HL-60 (cell line): ENCODE results near the gene SHROOM3.

Experiments
- GABPA ChIP-seq: IDR thresholded peaks from 2 replicates; pipeline ENCODE4 v1.6.1; 2012; ENCODE audit warnings: low read depth
- POLR2AphosphoS5 ChIP-seq: IDR thresholded peaks from 2 replicates; pipeline ENCODE4 v1.6.1; 2012; ENCODE audit warnings: low read depth
- TF ChIP-seq, protein P1 (sequence below): IDR thresholded peaks from one replicate; pipeline ENCODE4 v1.5.1; 2011; ENCODE audit warnings: low read length, control low read depth, inconsistent platforms; ENCODE audit not compliant: insufficient read depth
- TF ChIP-seq, protein P2 (sequence below): IDR thresholded peaks from 2 replicates; pipeline ENCODE4 v1.6.1; 2012; ENCODE audit warnings: low read depth; ENCODE audit not compliant: insufficient replicate concordance

DNA sequence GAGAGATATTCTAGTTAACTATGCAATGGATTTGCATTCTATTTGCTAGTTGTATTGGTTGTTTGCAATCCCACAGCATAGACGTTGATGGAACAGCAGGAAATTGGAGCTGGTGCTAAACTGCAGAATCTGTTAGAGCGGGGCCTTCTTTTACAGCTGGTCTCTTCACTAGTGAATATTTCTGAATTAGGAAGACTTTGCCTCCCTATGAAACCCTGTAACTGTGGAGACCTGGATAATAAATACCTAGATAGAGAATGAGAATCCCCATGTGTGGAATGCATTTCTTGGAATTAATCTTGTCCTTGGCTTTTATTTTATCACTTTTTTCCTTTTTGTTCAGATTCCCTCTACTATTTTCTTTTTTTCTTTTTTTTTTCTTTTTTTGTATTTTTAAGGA lies 109.7 kb downstream of the SHROOM3 start:
- TF ChIP-seq GABPA (no peak), POLR2AphosphoS5 (no peak)
- TF ChIP-seq, protein P1, sequence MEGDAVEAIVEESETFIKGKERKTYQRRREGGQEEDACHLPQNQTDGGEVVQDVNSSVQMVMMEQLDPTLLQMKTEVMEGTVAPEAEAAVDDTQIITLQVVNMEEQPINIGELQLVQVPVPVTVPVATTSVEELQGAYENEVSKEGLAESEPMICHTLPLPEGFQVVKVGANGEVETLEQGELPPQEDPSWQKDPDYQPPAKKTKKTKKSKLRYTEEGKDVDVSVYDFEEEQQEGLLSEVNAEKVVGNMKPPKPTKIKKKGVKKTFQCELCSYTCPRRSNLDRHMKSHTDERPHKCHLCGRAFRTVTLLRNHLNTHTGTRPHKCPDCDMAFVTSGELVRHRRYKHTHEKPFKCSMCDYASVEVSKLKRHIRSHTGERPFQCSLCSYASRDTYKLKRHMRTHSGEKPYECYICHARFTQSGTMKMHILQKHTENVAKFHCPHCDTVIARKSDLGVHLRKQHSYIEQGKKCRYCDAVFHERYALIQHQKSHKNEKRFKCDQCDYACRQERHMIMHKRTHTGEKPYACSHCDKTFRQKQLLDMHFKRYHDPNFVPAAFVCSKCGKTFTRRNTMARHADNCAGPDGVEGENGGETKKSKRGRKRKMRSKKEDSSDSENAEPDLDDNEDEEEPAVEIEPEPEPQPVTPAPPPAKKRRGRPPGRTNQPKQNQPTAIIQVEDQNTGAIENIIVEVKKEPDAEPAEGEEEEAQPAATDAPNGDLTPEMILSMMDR = no peak
- TF ChIP-seq, protein P2, sequence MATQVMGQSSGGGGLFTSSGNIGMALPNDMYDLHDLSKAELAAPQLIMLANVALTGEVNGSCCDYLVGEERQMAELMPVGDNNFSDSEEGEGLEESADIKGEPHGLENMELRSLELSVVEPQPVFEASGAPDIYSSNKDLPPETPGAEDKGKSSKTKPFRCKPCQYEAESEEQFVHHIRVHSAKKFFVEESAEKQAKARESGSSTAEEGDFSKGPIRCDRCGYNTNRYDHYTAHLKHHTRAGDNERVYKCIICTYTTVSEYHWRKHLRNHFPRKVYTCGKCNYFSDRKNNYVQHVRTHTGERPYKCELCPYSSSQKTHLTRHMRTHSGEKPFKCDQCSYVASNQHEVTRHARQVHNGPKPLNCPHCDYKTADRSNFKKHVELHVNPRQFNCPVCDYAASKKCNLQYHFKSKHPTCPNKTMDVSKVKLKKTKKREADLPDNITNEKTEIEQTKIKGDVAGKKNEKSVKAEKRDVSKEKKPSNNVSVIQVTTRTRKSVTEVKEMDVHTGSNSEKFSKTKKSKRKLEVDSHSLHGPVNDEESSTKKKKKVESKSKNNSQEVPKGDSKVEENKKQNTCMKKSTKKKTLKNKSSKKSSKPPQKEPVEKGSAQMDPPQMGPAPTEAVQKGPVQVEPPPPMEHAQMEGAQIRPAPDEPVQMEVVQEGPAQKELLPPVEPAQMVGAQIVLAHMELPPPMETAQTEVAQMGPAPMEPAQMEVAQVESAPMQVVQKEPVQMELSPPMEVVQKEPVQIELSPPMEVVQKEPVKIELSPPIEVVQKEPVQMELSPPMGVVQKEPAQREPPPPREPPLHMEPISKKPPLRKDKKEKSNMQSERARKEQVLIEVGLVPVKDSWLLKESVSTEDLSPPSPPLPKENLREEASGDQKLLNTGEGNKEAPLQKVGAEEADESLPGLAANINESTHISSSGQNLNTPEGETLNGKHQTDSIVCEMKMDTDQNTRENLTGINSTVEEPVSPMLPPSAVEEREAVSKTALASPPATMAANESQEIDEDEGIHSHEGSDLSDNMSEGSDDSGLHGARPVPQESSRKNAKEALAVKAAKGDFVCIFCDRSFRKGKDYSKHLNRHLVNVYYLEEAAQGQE = no peak
